ENCODE measurements around the gene ACOX2. TPM values are rescaled to one million over a fixed set of nuclear protein-coding genes. Genes with fewer than 3 reads are reported as not detected.
"Not testable (repeated sequence)": the region's sequence is repeated elsewhere in the genome, so short reads cannot be mapped to it uniquely, and the experiment has no call there.

ACOX2 gene
- total and polyA plus RNA-seq, 7 donors, result 1.8 to 18.1 (median 4.4) TPM

DNA sequence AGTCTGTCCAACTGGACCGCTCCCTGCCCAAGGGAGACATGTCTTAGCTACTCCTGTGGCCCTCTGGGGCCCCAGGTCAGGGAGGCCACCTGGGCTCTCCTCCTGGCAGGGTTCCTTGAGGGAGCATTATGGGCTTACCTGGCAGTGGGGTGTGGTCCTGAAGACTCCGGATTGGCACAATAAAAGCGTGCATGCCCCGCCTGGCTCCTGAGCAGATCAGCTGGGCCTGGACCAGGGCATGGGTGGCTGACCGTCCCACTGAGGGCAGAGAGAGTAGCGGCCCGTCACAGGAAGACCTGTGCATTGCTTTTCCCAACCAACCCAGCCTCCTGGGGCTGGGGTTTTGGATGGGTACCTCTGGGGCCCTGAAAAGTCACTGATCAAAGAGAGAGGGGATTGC is 5.4 kb downstream of the ACOX2 start:
- H3K9me3 ChIP-seq, result no peaks in the 10 kb centered on the region
- DNase-seq, result no peak
- peaks cover 0 to 40% of the 10 kb centered on the region in 2 donors for H3K36me3 ChIP-seq (ENCODE audit: insufficient read depth in 1 of 2, low read depth in 1 of 2)
- 92 to 97% (median 94%) methylated on average over 7 of the region's 7 CpGs for WGBS, 3 donors
- TF ChIP-seq, protein P1, sequence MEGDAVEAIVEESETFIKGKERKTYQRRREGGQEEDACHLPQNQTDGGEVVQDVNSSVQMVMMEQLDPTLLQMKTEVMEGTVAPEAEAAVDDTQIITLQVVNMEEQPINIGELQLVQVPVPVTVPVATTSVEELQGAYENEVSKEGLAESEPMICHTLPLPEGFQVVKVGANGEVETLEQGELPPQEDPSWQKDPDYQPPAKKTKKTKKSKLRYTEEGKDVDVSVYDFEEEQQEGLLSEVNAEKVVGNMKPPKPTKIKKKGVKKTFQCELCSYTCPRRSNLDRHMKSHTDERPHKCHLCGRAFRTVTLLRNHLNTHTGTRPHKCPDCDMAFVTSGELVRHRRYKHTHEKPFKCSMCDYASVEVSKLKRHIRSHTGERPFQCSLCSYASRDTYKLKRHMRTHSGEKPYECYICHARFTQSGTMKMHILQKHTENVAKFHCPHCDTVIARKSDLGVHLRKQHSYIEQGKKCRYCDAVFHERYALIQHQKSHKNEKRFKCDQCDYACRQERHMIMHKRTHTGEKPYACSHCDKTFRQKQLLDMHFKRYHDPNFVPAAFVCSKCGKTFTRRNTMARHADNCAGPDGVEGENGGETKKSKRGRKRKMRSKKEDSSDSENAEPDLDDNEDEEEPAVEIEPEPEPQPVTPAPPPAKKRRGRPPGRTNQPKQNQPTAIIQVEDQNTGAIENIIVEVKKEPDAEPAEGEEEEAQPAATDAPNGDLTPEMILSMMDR (IDR thresholded peaks at IDR 0.05), result no peak
- ATAC-seq, result no peak
- intact Hi-C loops (cut with DNase I), result loop anchor here (5.0 to 10.0 kb wide), 4 partner anchors 34 to 357 kb away; partner anchors contain the start of genes HTD2 (in 1 of the 2) and RPP14 (in 1 of the 2)
- H3K4me3 ChIP-seq, result no peak overlapping the region
- H3K4me1 ChIP-seq, result peaks cover 11% of the 10 kb centered on the region
- H3K27ac ChIP-seq, result no peak overlapping the region
- no peaks in the 10 kb centered on the region for H3K27me3 ChIP-seq (ENCODE audit: insufficient read depth in 3 of 3, low read length in 2 of 3)

DNA sequence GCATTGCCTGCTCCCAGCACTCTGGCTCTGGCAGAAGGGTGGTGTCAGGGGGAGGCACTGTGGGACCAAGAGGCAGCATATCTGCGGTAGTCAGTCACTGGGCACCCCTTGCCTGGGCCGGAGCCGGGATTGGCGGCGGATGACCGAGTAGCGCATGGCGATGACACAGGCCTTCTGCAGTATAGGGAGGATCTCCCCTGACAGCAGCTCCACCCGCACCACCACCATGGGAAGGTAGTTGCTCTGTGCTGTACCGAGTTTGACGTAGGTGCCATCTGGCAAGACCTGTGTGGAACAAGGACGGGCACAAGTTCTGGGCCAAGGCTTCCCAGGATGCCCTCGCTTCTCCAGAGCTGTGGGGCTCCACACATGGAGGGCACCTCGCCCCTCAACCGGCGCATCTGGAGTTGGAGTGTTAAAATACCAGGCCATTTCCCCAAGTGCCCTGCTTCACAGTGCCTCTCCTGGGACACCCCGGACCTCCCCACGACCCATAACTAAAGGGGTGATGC is 6.6 kb downstream of the ACOX2 start:
- ATAC-seq (no peak), DNase-seq (no peak)
- Histone ChIP-seq H3K4me1 (no peaks in the 10 kb centered on the region), H3K4me3 (no peak overlapping the region), H3K27ac (no peak overlapping the region), H3K9me3 (no peaks in the 10 kb centered on the region), H3K27me3 (ENCODE audit: insufficient read depth in 3 of 3, low read length in 2 of 3) (no peaks in the 10 kb centered on the region), H3K36me3 (ENCODE audit: insufficient read depth in 1 of 2, low read depth in 1 of 2) (peaks cover 0 to 44% of the 10 kb centered on the region in 2 donors)
- TF ChIP-seq, protein P1 (IDR thresholded peaks at IDR 0.05), result no peak
- intact Hi-C loops (cut with DNase I), result loop anchor here (5.0 to 10.0 kb wide), 4 partner anchors 33 to 356 kb away; partner anchors contain the start of genes HTD2 (in 1 of the 2) and RPP14 (in 1 of the 2)
- 89 to 92% (median 89%) methylated on average over 18 of the region's 18 CpGs for WGBS, 3 donors

DNA sequence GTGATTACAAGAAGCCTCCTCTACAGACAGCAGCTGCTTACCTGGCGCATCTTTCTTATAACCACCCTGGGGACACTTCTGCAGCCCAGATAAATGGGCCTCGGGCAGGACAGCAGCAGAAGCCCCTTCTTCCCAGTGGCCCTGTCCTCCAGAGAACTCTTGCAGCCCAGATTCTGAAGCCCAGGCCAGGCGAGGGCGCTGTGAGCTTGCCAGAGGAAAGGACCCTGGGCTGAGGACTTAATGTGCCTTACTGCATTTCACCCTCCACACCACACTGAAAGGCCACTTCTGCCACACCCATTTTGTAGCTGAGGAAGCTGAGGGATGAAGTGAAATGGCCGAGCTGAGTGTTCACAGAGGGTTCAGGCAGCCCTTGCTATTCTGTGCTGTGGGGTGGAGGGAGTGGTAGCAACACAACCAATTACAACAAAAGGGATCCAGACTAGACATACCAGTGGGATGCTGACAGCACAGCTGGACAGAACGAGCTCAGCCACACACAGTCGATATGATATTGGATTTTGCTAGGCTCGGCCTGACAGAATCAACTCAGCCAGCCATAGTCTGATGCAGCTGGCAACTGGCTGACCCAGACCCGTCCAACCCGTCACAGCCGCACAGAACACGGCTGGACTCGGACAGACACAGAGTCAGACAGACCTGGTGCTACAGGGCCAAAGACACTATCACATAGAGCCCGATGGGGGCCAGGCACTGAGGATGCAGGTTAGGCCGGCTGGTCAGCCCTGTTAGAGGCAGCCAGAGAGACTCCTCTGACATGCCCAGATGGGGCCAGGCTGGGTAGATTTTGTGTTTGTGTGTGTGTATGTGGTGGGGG is 7.3 kb downstream of the ACOX2 start:
- H3K4me3 ChIP-seq, result no peak overlapping the region
- TF ChIP-seq, protein P1 (IDR thresholded peaks at IDR 0.05), result no peak

DNA sequence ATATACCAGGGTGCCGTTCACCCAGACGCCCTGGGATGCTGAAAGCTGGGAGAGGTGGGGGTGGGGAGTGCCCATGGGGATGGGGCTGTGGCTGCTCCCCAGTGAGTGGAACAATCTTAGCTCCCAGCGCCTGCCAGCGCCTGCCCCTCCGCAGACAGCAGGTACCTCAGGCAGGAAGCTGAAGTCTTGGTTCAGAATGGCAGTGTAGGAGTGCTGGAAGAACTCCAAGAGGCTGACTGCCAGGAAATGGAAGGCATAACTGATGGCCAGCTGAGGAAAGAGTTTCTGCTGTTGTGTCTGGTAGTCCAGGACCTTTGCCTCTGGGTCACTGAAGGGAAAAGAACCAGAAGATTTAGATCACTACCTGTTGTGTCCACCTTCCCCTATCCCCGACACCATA is 8.4 kb downstream of the ACOX2 start:
- no peaks in the 10 kb centered on the region for H3K9me3 ChIP-seq
- ATAC-seq, result no peak
- peaks cover 0 to 59% of the 10 kb centered on the region in 2 donors for H3K36me3 ChIP-seq (ENCODE audit: insufficient read depth in 1 of 2, low read depth in 1 of 2)
- H3K4me3 ChIP-seq, result no peak overlapping the region
- intact Hi-C loops (cut with DNase I), result no loop called here
- no peaks in the 10 kb centered on the region for H3K27me3 ChIP-seq (ENCODE audit: insufficient read depth in 3 of 3, low read length in 2 of 3)
- 52 to 63% (median 55%) methylated on average over 6 of the region's 6 CpGs for WGBS, 3 donors
- no peak overlapping the region for H3K27ac ChIP-seq
- TF ChIP-seq, protein P1 (IDR thresholded peaks at IDR 0.05), result no peak
- H3K4me1 ChIP-seq, result no peaks in the 10 kb centered on the region
- no peak for DNase-seq

More for the DNA sequence above, 7.3 kb downstream of the ACOX2 start:
- Histone ChIP-seq H3K27me3 (ENCODE audit: insufficient read depth in 3 of 3, low read length in 2 of 3) (no peaks in the 10 kb centered on the region), H3K4me1 (no peaks in the 10 kb centered on the region), H3K36me3 (ENCODE audit: insufficient read depth in 1 of 2, low read depth in 1 of 2) (peaks cover 0 to 48% of the 10 kb centered on the region in 2 donors), H3K9me3 (no peaks in the 10 kb centered on the region), H3K27ac (no peak overlapping the region)
- DNase-seq, result no peak
- intact Hi-C loops (cut with DNase I), result loop anchor here (5.0 to 10.0 kb wide), 4 partner anchors 32 to 355 kb away; partner anchors contain the start of genes HTD2 (in 1 of the 2) and RPP14 (in 1 of the 2)
- whole genome bisulfite sequencing, 3 donors, result 73 to 75% (median 73%) methylated on average over 15 of the region's 15 CpGs
- ATAC-seq, result no peak

DNA sequence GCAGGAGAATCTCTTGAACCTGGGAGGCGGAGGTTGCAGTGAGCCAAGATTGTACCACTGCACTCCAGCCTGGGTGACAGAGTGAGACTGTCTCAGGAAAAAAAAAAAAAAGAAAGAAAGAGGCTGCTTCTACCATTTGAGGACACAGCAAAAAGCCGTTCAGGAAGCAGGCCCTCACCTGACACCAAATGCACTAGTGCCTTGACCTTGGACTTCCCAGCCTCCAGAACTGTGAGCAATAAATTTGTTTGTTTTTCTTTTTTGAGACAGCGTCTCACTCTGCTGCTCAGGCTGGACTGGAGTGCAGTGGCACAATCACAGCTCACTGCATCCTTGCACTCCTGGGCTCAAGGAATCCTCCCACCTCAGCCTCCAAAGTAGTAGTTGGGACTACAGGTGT is 9.6 kb downstream of the ACOX2 start:
- DNase-seq; H3K9me3 ChIP-seq; H3K27ac ChIP-seq; H3K27me3 ChIP-seq (ENCODE audit: insufficient read depth in 3 of 3, low read length in 2 of 3); intact Hi-C loops (cut with DNase I); H3K4me1 ChIP-seq; H3K4me3 ChIP-seq; ATAC-seq: not testable (repeated sequence)
- peaks cover 0 to 71% of the 10 kb centered on the region in 2 donors for H3K36me3 ChIP-seq (ENCODE audit: insufficient read depth in 1 of 2, low read depth in 1 of 2)
- WGBS, 3 donors, result 94 to 95% (median 94%) methylated on average over 3 of the region's 3 CpGs

Data from psoas muscle (tissue), 8 donors.